Activated CD8-positive, alpha-beta memory T cell treated with anti-CD3 and anti-CD28 coated beads, Interleukin-2, amount 50 U/mL, for 1 hour (primary cell): ENCODE data around the gene THSD7A.

ENCODE experiments used
- DNase-seq: peaks from one replicate; pipeline ENCODE4 v3.0.0-alpha.2; 2020; ENCODE audit errors: extremely low read depth

THSD7A gene

GRCh38 chr7:11630355-11630754 lies 201.6 kb downstream of the THSD7A start:
- DNase-seq: no peak

- DNase-seq: no peak
Observed at GRCh38 chr7:11625669-11626068, 206.3 kb downstream of the THSD7A start.

- DNase-seq: no peak
Observed at GRCh38 chr7:11623093-11623678, 208.8 kb downstream of the THSD7A start.

- DNase-seq: no peak
Observed at GRCh38 chr7:11620406-11621253, 211.4 kb downstream of the THSD7A start.

- no peak for DNase-seq
Observed at GRCh38 chr7:11616466-11616865, 215.5 kb downstream of the THSD7A start.

GRCh38 chr7:11615174-11615573 lies 216.8 kb downstream of the THSD7A start:
- no peak for DNase-seq

- no peak for DNase-seq
Observed at GRCh38 chr7:11613292-11613930, 218.6 kb downstream of the THSD7A start.

- DNase-seq: no peak
Observed at GRCh38 chr7:11612737-11613136, 219.3 kb downstream of the THSD7A start.

- no peak for DNase-seq
Observed at GRCh38 chr7:11609096-11609670, 222.8 kb downstream of the THSD7A start.

GRCh38 chr7:11607686-11608085 lies 224.3 kb downstream of the THSD7A start:
- DNase-seq: no peak

GRCh38 chr7:11605749-11606148 lies 226.2 kb downstream of the THSD7A start:
- no peak for DNase-seq

- no peak for DNase-seq
Observed at GRCh38 chr7:11604505-11604904, 227.5 kb downstream of the THSD7A start.

GRCh38 chr7:11601761-11602160 lies 230.2 kb downstream of the THSD7A start:
- DNase-seq: no peak

- no peak for DNase-seq
Observed at GRCh38 chr7:11593322-11593721, 238.7 kb downstream of the THSD7A start.

- no peak for DNase-seq
Observed at GRCh38 chr7:11592699-11593098, 239.3 kb downstream of the THSD7A start.

GRCh38 chr7:11591943-11592342 lies 240.1 kb downstream of the THSD7A start:
- DNase-seq: no peak

- DNase-seq: no peak
Observed at GRCh38 chr7:11591055-11591633, 240.9 kb downstream of the THSD7A start.

- DNase-seq: no peak
Observed at GRCh38 chr7:11589251-11589650, 242.7 kb downstream of the THSD7A start.

- DNase-seq: no peak
Observed at GRCh38 chr7:11587814-11588213, 244.2 kb downstream of the THSD7A start.

GRCh38 chr7:11587048-11587447 lies 244.9 kb downstream of the THSD7A start:
- no peak for DNase-seq

- no peak for DNase-seq
Observed at GRCh38 chr7:11584406-11585031, 247.5 kb downstream of the THSD7A start.

- no peak for DNase-seq
Observed at GRCh38 chr7:11579141-11579540, 252.9 kb downstream of the THSD7A start.
